GM18519 (cell line): ENCODE measurements around the gene PLK3.

Experiments
- ATAC-seq: cut with Tn5 transposase; IDR thresholded peaks from one replicate; pipeline ENCODE4 v1.9.1; 2021; ENCODE audit warnings: mild to moderate bottlenecking, moderate library complexity; ENCODE audit not compliant: unreplicated experiment, low FRiP score

The PLK3 gene

DNA sequence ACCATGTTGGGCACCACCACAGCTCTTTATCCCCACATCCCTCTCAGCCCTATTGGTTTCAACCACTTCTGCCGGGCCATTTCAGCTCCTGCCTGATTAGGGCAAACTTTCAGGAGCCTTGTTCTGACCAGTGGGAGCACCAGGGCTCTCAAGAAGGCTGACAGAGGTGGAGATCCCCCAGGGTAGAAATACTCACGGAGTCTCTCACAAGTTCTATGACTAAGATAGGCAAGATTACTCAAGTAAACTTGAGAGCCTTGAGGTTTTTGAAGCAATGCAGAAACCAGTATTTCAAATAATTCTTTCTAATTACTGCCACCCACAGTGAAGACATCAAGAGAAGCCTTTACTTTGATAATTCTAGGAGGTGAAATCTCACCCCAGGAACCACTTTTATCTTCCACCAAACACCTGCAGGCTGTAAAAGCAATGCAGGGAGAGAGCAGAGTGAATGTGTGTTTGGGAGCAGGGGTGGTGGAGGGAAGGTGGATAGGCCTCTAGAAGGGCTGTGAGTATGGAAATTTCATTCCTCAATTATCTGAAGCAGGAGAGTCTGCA lies 49.5 kb downstream of the PLK3 start:
- ATAC-seq: no peak

DNA sequence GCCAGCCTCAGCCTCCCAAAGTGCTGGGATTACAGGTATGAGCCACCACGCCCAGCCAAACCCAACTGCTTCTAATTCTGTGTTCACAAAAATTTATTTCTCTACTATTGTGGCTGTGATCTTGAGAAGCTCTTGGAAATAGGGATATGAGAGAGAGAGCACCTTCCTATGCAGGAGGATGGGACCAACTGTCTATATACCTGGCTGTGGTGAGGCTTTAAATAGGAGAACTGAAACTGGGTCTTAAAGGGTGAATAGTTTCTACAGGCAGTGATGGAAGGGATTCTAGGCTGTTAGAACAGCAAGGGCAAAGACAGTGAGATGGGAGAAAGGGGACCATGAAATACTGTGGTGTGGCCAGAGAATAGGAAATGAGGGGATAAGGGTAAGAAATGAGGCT lies 51.1 kb downstream of the PLK3 start:
- no peak for ATAC-seq

DNA sequence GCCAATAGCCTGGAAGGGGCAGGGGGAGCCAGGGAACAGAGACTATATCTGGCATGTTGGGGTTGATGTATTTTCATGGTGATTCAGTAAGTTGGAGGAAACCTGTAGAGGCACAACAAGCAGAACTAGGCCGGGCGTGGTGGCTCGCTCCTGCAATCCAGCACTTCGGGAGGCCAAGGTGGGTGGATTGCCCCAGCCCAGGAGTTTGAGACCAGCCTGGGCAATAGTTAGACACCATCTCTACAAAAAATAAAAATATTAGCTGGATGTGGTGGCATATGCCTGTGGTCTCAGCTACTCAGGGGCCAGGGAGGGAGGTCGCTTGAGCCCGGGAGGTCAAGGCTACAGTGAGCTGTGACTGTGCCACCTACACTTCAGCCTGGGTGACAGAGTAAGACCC lies 53.0 kb downstream of the PLK3 start:
- no peak for ATAC-seq

DNA sequence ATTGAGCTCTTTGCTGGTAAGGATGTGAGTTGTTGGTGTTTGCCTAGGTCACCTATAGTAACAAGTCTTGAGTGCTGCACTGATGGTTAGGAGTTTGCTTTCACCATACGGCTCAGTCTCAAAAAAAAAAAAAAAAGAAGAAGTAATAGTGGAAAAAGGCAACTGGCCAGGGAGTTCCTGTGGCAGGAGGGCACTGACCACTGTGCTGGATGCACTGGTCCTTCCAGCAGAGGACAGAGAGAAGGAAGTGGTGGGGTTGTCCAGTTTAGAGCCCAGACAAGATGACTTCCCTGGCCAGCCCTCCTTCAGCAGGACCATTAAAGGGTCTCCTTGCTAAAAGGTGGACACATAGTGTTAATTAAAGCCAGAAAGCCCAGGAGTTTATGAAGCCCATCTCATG lies 54.8 kb downstream of the PLK3 start:
- ATAC-seq: no peak
